H1 (cell line): ENCODE measurements around the gene UHRF2. TPM values are rescaled to one million over a fixed set of nuclear protein-coding genes. Genes with fewer than 3 reads are reported as not detected.

ENCODE experiments used
- CTCF ChIA-PET: fragments of 300-600 bp; sonication (Branson Sonifier 250); formaldehyde crosslinking; loops from one replicate; lab custom pipeline; 2021; ENCODE audit not compliant: partially characterized antibody; lab: Charles Lee
- POLR2A ChIA-PET: fragments of 300-600 bp; sonication (Branson Sonifier 250); formaldehyde crosslinking; loops from one replicate; lab custom pipeline; 2021; ENCODE audit warnings: inconsistent platforms; ENCODE audit not compliant: partially characterized antibody; lab: Charles Lee
- DNase-seq, 2 experiments: peaks; one replicate each; pipeline versions ENCODE4 v3.0.0 to v3.0.0-alpha.2; 2010 to 2022; ENCODE audit warnings: low spot score in 2 of 2, low read depth in 1 of 2, mixed read lengths in 1 of 2
- FAIRE-seq: peaks from 2 replicates; lab custom pipeline; 2011; peaks lifted over from hg19 to GRCh38; lab: Jason Lieb, UNC
- H2AFZ ChIP-seq: 2 replicates; pipeline ENCODE4 v1.8.1; 2012; ENCODE audit warnings: low read length, inconsistent platforms
- H2AK5ac ChIP-seq: 2 replicates; pipeline ENCODE4 v1.6.1; 2013; ENCODE audit warnings: low read depth, low read length
- H2BK120ac ChIP-seq: replicated peaks from 2 replicates; pipeline ENCODE3; 2013; ENCODE audit warnings: low read depth, low read length, inconsistent platforms
- H2BK12ac ChIP-seq: 2 replicates; pipeline ENCODE4 v1.6.1; 2013; ENCODE audit warnings: low read depth, low read length
- H2BK15ac ChIP-seq: 2 replicates; pipeline ENCODE4 v1.6.1; 2013; ENCODE audit warnings: low read length
- H2BK20ac ChIP-seq: 2 replicates; pipeline ENCODE4 v1.6.1; 2013; ENCODE audit warnings: low read length
- H2BK5ac ChIP-seq: 2 replicates; pipeline ENCODE4 v1.6.1; 2013; ENCODE audit warnings: low read depth, low read length
- H3K14ac ChIP-seq: 2 replicates; pipeline ENCODE4 v1.6.1; 2013; ENCODE audit warnings: inconsistent platforms; ENCODE audit not compliant: insufficient read length
- H3K18ac ChIP-seq: 2 replicates; pipeline ENCODE4 v1.6.1; 2013; ENCODE audit warnings: low read length; ENCODE audit errors: extremely low read depth
- H3K23ac ChIP-seq: 2 replicates; pipeline ENCODE4 v1.6.1; 2013; ENCODE audit warnings: inconsistent platforms; ENCODE audit not compliant: insufficient read length
- H3K23me2 ChIP-seq: 2 replicates; pipeline ENCODE4 v1.6.1; 2013; ENCODE audit warnings: low read depth, low read length
- H3K27ac ChIP-seq: 2 replicates; pipeline ENCODE4 v1.6.1; 2011; ENCODE audit warnings: low read depth, low read length, inconsistent platforms
- H3K27me3 ChIP-seq, 4 experiments: replicated peaks in 1 of 4; 1 replicate in 1 of 4; 2 replicates in 3 of 4; pipeline versions ENCODE4 v1.6.1 to v1.8.1; 2011 to 2013; ENCODE audit warnings: low read length in 3 of 4, mild to moderate bottlenecking in 3 of 4, inconsistent platforms in 2 of 4, mixed read lengths in 2 of 4, moderate library complexity in 1 of 4; ENCODE audit not compliant: control insufficient read depth in 3 of 4, insufficient read depth in 3 of 4; ENCODE audit errors: extremely low read depth in 1 of 4
- H3K36me3 ChIP-seq, 4 experiments: 2 replicates each; pipeline versions ENCODE4 v1.6.1 to v1.8.1; 2011 to 2013; ENCODE audit warnings: mild to moderate bottlenecking in 4 of 4, low read length in 3 of 4, moderate library complexity in 2 of 4, control low read depth in 1 of 4, inconsistent platforms in 1 of 4; ENCODE audit not compliant: insufficient read depth in 4 of 4, control insufficient read depth in 2 of 4
- H3K4ac ChIP-seq: replicated peaks from 2 replicates; pipeline ENCODE3; 2013; ENCODE audit warnings: low read length, low read depth, mixed read lengths, inconsistent platforms; ENCODE audit not compliant: insufficient read length
- H3K4me1 ChIP-seq, 4 experiments: replicated peaks in 1 of 4; 1 replicate in 1 of 4; 2 replicates in 3 of 4; pipeline versions ENCODE4 v1.6.1 to v1.8.1; 2011 to 2013; ENCODE audit warnings: low read length in 3 of 4, inconsistent platforms in 2 of 4, mixed read lengths in 1 of 4; ENCODE audit not compliant: insufficient read depth in 4 of 4, control insufficient read depth in 3 of 4
- H3K4me2 ChIP-seq, 2 experiments: 2 replicates each; pipeline versions ENCODE4 v1.6.1 to v1.8.1; 2011 to 2013; ENCODE audit warnings: low read depth in 2 of 2, low read length in 2 of 2, control low read depth in 1 of 2, inconsistent platforms in 1 of 2, mild to moderate bottlenecking in 1 of 2; ENCODE audit not compliant: insufficient read depth in 1 of 2
- H3K4me3 ChIP-seq, 4 experiments: fragments of 200-600, 300-600 bp in 1 of 4; sonication (generic), shearing (Covaris generic), sonication (Bioruptor Twin) in 1 of 4; 2 replicates each; pipeline versions ENCODE4 v1.5.1 to v1.8.1; 2011 to 2016; ENCODE audit warnings: low read length in 4 of 4, low read depth in 3 of 4, control low read depth in 2 of 4, inconsistent platforms in 2 of 4, mild to moderate bottlenecking in 2 of 4, mixed read lengths in 1 of 4, moderate library complexity in 1 of 4; ENCODE audit not compliant: insufficient read depth in 2 of 4; ENCODE audit errors: extremely low read depth in 1 of 4
- H3K56ac ChIP-seq: replicated peaks from 2 replicates; pipeline ENCODE3; 2013; ENCODE audit warnings: low read depth, mild to moderate bottlenecking, mixed read lengths, low read length, inconsistent platforms; ENCODE audit not compliant: insufficient read length
- H3K79me1 ChIP-seq: 2 replicates; pipeline ENCODE4 v1.6.1; 2013; ENCODE audit warnings: low read depth, low read length, control low read depth
- H3K79me2 ChIP-seq, 2 experiments: 2 replicates each; pipeline versions ENCODE4 v1.6.1 to v1.8.1; 2012 to 2013; ENCODE audit warnings: low read length in 2 of 2, mild to moderate bottlenecking in 2 of 2, inconsistent platforms in 1 of 2; ENCODE audit not compliant: insufficient read depth in 2 of 2, control insufficient read depth in 1 of 2
- H3K9ac ChIP-seq, 4 experiments: replicated peaks in 1 of 4; 1 replicate in 1 of 4; 2 replicates in 3 of 4; pipeline versions ENCODE4 v1.6.1 to v1.8.1; 2011 to 2013; ENCODE audit warnings: low read depth in 3 of 4, low read length in 3 of 4, control low read depth in 2 of 4, mild to moderate bottlenecking in 2 of 4, moderate library complexity in 2 of 4, inconsistent platforms in 1 of 4; ENCODE audit errors: extremely low read depth in 1 of 4
- H3K9me3 ChIP-seq, 2 experiments: 2 replicates each; pipeline versions ENCODE4 v1.6.1 to v1.8.1; 2012 to 2013; ENCODE audit warnings: mild to moderate bottlenecking in 2 of 2, moderate library complexity in 2 of 2, control low read depth in 1 of 2, inconsistent platforms in 1 of 2, low read depth in 1 of 2, low read length in 1 of 2, mixed read lengths in 1 of 2; ENCODE audit not compliant: insufficient read depth in 2 of 2
- H4K20me1 ChIP-seq, 2 experiments: replicated peaks in 1 of 2; 2 replicates each; pipeline versions ENCODE3 to v1.8.1; 2011 to 2013; ENCODE audit warnings: inconsistent platforms in 2 of 2, low read length in 2 of 2, mild to moderate bottlenecking in 1 of 2; ENCODE audit not compliant: insufficient read depth in 2 of 2, control insufficient read depth in 1 of 2
- H4K5ac ChIP-seq: 2 replicates; pipeline ENCODE4 v1.6.1; 2013; ENCODE audit warnings: low read length, low read depth, mixed read lengths, inconsistent platforms; ENCODE audit not compliant: insufficient read length
- H4K8ac ChIP-seq: 2 replicates; pipeline ENCODE4 v1.8.0; 2013; ENCODE audit warnings: mild to moderate bottlenecking, moderate library complexity, low read length, inconsistent platforms; ENCODE audit not compliant: insufficient read depth; ENCODE audit errors: extremely low read depth
- H4K91ac ChIP-seq: replicated peaks from 2 replicates; pipeline ENCODE3; 2013; ENCODE audit warnings: low read length, mixed read lengths, inconsistent platforms; ENCODE audit not compliant: insufficient read length
- ATF2 ChIP-seq: IDR thresholded peaks from 2 replicates; pipeline ENCODE4 v1.6.1; 2012; ENCODE audit warnings: low read length, inconsistent platforms
- BCL11A ChIP-seq, 2 experiments: IDR thresholded peaks; one replicate each; pipeline ENCODE4 v1.6.1; 2011; ENCODE audit warnings: low read depth in 2 of 2, low read length in 2 of 2, mild to moderate bottlenecking in 2 of 2
- EGR1 ChIP-seq: IDR thresholded peaks from 2 replicates; pipeline ENCODE4 v1.6.1; 2011; ENCODE audit warnings: low read depth, low read length, borderline replicate concordance
- HDAC2 ChIP-seq, 2 experiments: fragments of 300-600 bp in 1 of 2; sonication (generic) in 1 of 2; IDR thresholded peaks; 2 replicates each; pipeline ENCODE4 v1.6.1; 2011 to 2012; ENCODE audit warnings: low read depth in 2 of 2, low read length in 2 of 2, mild to moderate bottlenecking in 2 of 2, moderate library complexity in 2 of 2, borderline replicate concordance in 1 of 2, inconsistent platforms in 1 of 2
- SP1 ChIP-seq: IDR thresholded peaks from 2 replicates; pipeline ENCODE4 v1.6.1; 2011; ENCODE audit warnings: low read depth, low read length
- WGBS, 2 experiments: shearing (Covaris generic) in 1 of 2; methylation state at CpG; one replicate each; pipeline versions ENCODE4 v1.1.6 to v1.1.7; 2013 to 2015; ENCODE audit warnings: low lambda C conversion rate in 2 of 2, mixed read lengths in 2 of 2, inconsistent platforms in 1 of 2, low coverage in 1 of 2, missing lambda C conversion rate in 1 of 2; ENCODE audit not compliant: insufficient replicate concordance in 2 of 2, insufficient coverage in 1 of 2, insufficient read length in 1 of 2; ENCODE audit errors: extremely low coverage in 1 of 2, missing lambda C conversion rate in 1 of 2; 5-methylcytosine and 5-hydroxymethylcytosine counted together
- polyA plus RNA-seq, 7 experiments: library from polyadenylated mRNA; depleted of rRNA in 3 of 7; stranded (reverse) in 5 of 7; unstranded in 2 of 7; fragments of >200 nt in 5 of 7; fragments of 200-250 nt in 2 of 7; gene quantifications; 1 replicate in 5 of 7; 2 replicates in 1 of 7; 4 replicates in 1 of 7; pipeline versions ENCODE4 v1.2.1 to v1.2.3, GENCODE V29; 2011 to 2013; ENCODE audit warnings: missing spikeins in 2 of 7, mixed read lengths in 2 of 7
- total RNA-seq: library from RNA; stranded (reverse); fragmentation: NEBNext Ultra II Directional; extraction: Animal tissue kit (Norgen Biotek cat#: 25700); gene quantifications from 2 replicates; pipeline ENCODE4 v1.2.1, GENCODE V29; 2021

UHRF2 gene
- total and polyA plus RNA-seq, 2 of the 8 experiments (the other 6 are each of a cell fraction or from before 2014, with no cell fraction given), result 31.8 to 48.0 TPM

DNA sequence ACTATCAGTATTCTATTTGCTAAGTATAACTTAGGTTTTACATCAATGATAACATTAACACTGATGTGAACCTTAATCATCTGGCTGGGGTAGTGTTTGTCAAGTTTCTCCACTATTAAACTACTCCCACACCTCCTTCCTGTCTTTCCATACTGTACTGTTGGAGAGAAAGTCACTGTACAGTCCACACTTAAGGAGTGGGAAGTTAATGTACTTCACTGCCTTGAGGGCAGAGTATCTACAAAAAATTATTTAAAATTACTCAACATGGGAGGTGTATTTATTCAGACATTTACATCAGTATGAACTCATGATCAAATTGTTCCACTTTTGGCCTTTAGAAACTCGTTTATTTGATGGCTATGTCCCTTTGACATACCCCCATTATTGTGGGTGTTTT is 11.9 kb downstream of the UHRF2 start:
- FAIRE-seq, result no peak
- H3K4me2 ChIP-seq, result no peak overlapping the region
- no peak overlapping the region for H3K4me3 ChIP-seq

More for the DNA sequence above, 11.9 kb downstream of the UHRF2 start:
- CTCF ChIA-PET, result interaction anchor here (1.1 to 1.2 kb wide), 2 partner anchors 10 to 72 kb away, joined by 6 to 7 read pairs; no protein-coding TSS in a partner anchor
- no peak overlapping the region for H3K23ac ChIP-seq
- H3K79me2 ChIP-seq, result peaks cover 0 to 97% of the 10 kb centered on the region in 2 experiments; a peak in 3 of 4 replicates
- no peak overlapping the region for H2BK5ac ChIP-seq
- TF ChIP-seq EGR1, result no peak
- no peak for TF ChIP-seq BCL11A (IDR thresholded peaks at IDR 0.05; ENCODE audit: low read depth in 2 of 2, low read length in 2 of 2)
- TF ChIP-seq ATF2, result no peak
- TF ChIP-seq SP1, result no peak
- TF ChIP-seq HDAC2 (IDR thresholded peaks at IDR 0.05; ENCODE audit: borderline replicate concordance in 1 of 2, low read depth in 2 of 2, low read length in 2 of 2), result no peak
- TF ChIP-seq, all 59 proteins: peak for 0
- Histone ChIP-seq H2BK15ac (no peak overlapping the region), H4K91ac (no peak overlapping the region), H3K14ac (no peak overlapping the region), H2BK12ac (no peak overlapping the region), H2BK120ac (no peak overlapping the region), H2AFZ (no peak overlapping the region), H3K9me3 (no peaks in the 10 kb centered on the region), H4K20me1 (peaks cover 4% of the 10 kb centered on the region in 2 experiments), H3K79me1 (peaks cover 4% of the 10 kb centered on the region), H3K4me1 (no peaks in the 10 kb centered on the region), H3K18ac (no peak overlapping the region), H2BK20ac (no peak overlapping the region), H3K56ac (no peak overlapping the region), H3K23me2 (no peaks in the 10 kb centered on the region), H3K36me3 (peaks cover 0 to 19% (median 1%) of the 10 kb centered on the region in 4 experiments; a peak in 3 of 8 replicates), H4K8ac (no peak overlapping the region), H3K27ac (no peak overlapping the region), H2AK5ac (no peak overlapping the region), H3K27me3 (no peaks in the 10 kb centered on the region), H4K5ac (no peak overlapping the region), H3K4ac (no peak overlapping the region), H3K9ac (no peak overlapping the region)
- WGBS, 2 experiments, result 83% methylated on average over 1 of the region's 1 CpG; no CpG with 5 or more reads in 1 of the 2 experiments
- no peak for DNase-seq
- POLR2A ChIA-PET, result interaction anchor here (3.3 kb wide), 1 partner anchor 12 kb away, joined by 36 read pairs; the partner anchor contains the start of gene UHRF2
